NCI-H345 treated with DMSO at 0.1 percent for 48 hours (cell line): ENCODE results near the gene PLA1A.
"Not testable (repeated sequence)": the region's sequence is repeated elsewhere in the genome, so short reads cannot be mapped to it uniquely, and the experiment has no call there.

Source experiments
- DNase-seq: peaks from one replicate; lab custom pipeline; 2025; ENCODE audit not compliant: unreplicated experiment; lab: John Stamatoyannopoulos, UW

Gene PLA1A

DNA sequence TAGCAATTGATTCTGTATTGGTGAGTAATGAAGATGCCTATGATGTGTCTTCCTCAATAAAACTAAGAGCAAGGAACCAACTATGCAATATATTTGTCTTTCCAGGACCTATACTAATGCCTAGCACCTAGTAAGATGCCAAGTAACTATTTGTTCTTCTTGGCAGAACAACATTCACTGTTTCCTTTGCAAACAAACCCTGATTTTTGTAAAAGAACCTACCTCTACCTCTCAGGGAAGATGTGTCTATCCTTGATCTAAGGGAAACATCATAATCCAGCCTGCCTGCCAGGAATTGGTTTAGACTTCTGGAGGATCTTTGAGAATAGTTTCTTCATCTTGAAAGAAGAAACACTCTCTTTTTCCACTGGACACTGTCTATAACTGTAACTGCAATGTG is 22.2 kb upstream of the PLA1A start:
- DNase-seq = no peak

DNA sequence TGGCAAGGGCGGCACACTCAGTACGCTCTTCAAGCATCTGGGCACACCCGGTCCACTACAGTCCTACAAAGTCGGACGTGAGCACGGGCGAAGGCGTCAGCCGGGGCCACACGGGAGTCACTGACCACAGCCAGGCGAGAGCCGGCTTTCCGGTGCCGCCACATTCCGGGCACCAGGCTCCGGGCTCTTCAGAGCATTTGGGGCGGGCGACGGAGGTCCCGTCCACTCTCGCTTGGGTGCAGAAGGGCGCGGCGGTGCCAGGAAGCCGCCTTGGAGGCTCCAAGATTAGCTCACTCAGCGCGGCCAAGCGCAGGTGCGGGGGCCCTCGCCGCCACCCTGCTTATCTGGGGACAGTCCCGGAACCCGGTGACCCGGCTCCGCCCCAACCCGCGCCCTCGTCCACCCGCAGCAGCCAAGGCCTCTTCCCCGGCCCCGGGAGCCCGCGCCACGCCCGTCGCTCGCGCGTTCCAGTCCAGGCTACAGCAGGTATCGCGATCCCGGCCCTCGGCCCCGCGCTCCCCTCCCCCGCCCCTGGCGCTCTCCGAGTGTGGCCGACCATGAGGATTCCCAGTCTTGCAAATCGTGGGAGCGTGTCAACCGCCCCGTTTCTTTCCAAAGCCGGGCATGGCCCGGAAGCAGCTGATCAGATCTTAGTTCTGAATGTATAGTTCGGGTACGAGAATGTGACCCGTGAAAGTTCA is 18.2 kb upstream of the PLA1A start, which contains the start of gene ADPRH:
Gene ADPRH (plus strand): TSS at position 127 of the 701 bp plus-strand sequence. CDS start 2,678 bp downstream, outside the sequence.
- no peak for DNase-seq

- DNase-seq = no peak
These were observed 17.5 kb upstream of the PLA1A start for GRCh38 chr3:119580067-119580760.

DNA sequence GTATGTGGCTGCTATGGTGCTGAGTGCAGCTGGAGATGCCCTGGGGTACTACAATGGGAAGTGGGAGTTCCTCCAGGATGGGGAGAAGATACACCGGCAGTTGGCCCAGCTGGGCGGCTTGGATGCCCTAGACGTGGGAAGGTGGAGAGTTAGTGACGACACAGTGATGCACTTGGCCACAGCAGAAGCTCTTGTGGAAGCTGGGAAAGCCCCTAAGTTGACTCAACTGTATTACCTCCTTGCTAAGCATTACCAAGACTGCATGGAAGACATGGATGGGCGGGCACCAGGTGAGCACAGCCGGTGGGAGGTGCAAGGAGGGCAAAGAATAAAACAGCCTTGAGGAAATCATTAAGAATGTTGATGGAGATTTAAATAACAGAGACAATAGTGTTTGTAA is 15.5 kb upstream of the PLA1A start:
- no peak for DNase-seq

GRCh38 chr3:119585208-119585607 is 12.5 kb upstream of the PLA1A start:
- DNase-seq = no peak

- DNase-seq = no peak
These were observed 11.7 kb upstream of the PLA1A start for GRCh38 chr3:119585856-119586570.

- no peak for DNase-seq
These were observed 10.9 kb upstream of the PLA1A start for GRCh38 chr3:119586733-119587172.

DNA sequence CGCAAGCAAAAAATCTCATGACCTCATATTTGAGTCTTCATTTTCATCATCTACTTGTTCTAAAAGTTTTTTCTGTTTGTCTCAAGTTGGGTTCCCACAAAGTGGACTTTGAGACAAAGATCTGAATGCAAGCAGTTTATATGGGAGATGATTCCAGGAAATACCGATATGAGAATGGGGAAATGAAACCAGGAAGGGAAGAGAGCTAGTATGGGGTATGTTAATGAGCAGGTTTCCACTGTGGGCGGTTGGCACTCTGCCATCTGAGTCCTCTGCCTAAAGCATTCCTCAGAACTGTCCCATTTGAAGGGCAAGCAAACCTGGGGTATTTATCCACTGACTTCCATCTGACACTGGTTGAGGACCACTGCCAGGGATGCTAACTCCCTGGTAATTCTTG is 9.6 kb upstream of the PLA1A start:
- DNase-seq = no peak

DNA sequence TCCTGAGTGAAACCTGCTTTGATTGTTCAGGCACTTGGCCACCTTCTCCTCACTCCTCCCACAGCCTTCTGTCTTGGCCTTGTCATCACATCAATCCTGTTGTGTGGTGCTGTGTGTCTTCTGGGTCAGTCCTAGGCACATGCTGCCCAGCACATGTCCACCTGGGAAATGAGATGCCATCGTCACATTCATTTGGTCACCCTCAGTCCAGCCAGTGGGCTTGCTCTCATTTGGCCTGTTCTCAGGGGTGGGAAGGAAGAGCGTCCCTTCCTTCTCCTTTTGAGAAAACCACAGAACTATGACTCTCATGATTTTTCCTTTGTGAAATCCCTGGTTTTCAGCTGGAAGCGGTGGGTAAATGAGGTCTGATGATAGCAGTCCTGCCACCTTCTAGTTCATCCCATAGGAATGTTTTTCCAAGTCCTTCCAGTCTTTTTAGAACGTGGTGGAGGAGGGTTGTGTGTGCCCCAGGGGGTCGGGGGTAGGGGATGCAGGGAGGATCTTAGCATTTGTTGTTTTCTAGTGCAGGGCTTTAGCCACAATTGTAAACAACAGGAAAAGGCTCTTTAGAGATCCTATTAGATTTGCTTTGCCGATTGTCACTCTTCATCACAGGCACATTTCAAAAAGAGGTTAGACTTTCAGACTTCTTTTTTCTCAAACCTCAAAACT is 8.4 kb upstream of the PLA1A start:
- no peak for DNase-seq

GRCh38 chr3:119590706-119591105 is 7.0 kb upstream of the PLA1A start:
- no peak for DNase-seq

GRCh38 chr3:119592861-119593260 is 4.8 kb upstream of the PLA1A start:
- no peak for DNase-seq

DNA sequence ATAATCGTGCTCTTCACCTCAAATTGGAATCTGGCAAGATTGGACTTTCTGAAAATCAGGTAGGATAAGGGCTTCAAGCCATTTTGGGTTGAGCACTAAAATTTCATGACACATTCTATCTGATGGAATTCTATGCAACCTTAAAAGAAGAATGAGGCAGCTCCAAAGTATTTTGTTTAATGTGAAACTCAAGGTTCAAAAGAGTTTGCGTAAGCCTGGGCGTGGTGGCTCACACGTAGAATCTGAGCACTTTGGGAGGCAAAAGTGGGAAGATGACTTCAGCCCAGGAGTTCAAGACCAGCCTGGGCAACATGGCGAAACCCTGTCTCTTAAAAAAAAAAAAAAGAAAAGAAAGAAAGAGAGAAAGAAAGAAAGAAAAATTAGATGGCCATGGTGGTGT is 3.6 kb upstream of the PLA1A start:
- DNase-seq = no peak

DNA sequence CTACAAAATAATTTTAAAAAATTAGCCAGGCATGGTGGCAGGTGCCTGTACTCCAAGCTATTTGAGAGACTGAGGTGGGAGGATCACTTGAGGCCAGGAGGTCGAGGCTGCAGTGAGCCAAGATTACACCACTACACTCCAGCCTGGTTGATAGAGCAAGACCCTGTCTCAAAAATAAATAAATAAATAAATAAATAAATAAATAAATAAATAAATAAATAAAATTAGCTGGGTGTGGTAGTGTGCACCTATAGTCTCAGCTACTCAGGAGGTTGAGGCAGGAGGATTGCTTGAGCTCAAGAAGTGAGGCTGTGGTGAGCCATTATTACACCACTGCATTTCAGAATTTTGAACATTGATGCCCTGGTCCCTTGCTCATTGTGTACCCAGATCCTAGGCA is 2.8 kb upstream of the PLA1A start:
- DNase-seq = not testable (repeated sequence)

- DNase-seq = no peak
These were observed 1.9 kb upstream of the PLA1A start for GRCh38 chr3:119595639-119596334.

DNA sequence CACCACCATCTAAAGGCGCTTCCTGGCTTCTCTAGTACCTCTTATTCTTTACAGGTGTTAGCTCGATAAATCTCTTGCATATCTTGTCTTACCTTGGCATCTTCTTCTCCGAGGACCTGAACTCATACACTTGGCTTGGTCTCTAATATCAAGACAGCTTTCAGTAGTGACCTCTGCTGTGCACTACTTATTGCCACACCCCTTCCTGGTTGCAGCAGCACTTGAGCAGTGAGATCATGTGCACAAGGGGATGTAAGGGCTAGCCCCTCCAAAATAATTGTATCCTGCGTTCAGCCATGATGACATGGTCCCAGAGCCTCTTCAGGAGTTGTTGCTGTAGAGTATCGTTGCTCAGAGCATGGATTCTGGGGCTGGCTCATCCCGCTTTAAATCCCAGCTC is 1.3 kb upstream of the PLA1A start:
- DNase-seq = no peak

- DNase-seq = no peak
These were observed 869 bp downstream of the PLA1A start for GRCh38 chr3:119598410-119599098.

GRCh38 chr3:119599558-119600174 is 2.0 kb downstream of the PLA1A start:
- no peak for DNase-seq

DNA sequence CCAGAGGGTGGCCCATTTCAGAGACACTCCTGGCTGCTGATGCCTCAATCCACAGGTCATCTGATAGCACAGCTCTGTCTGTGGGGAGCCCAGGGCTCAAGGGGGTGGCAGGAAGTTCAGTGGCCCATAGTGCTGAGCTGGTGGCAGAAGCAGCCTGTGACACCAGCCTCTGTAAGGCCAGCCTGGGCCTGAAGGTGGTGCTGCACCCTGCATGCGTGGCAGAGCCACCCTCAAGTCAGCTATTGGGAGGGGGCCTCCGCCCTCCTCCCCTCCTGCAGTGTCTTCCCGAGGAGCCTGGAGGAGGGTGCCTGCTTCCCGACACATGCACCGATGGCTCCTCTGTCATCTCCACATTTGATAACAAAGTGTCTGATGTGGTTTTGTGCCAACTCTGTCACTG is 3.0 kb downstream of the PLA1A start:
- DNase-seq = no peak

DNA sequence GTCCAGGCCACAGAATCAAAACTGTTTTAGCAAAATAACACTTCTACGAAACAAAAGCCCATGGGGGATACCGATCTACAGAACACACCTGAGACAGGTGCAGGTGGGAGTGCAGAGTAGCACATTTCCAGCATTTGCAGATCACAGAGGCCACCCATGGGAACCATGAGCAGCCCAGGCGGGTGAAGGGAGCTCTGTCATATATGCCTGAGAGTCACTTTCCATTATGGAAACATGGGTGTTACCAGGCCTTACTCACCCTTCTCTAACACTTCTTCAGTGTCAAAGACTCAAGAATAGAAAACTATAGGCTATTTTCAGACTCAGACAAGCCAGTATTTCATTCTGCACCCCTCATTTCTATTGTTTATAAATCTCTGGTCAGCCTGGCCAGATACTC is 3.5 kb downstream of the PLA1A start:
- no peak for DNase-seq

GRCh38 chr3:119602676-119603075 is 5.0 kb downstream of the PLA1A start:
- no peak for DNase-seq
